NT2/D1 (cell line): ENCODE measurements around the gene WDR82.

Source experiments
- DNase-seq: peaks from one replicate; pipeline ENCODE4 v3.0.0-alpha.2; 2011; ENCODE audit warnings: low read depth, low spot score
- H3K27me3 ChIP-seq: 2 replicates; pipeline ENCODE4 v1.6.0; 2011; ENCODE audit warnings: mild to moderate bottlenecking; ENCODE audit not compliant: insufficient read length, insufficient read depth
- H3K36me3 ChIP-seq: 2 replicates; pipeline ENCODE4 v1.6.1; 2011; ENCODE audit warnings: mild to moderate bottlenecking, low read length, mixed read lengths; ENCODE audit not compliant: insufficient read depth, insufficient read length
- H3K4me1 ChIP-seq: 2 replicates; pipeline ENCODE4 v1.5.1; 2011; ENCODE audit not compliant: insufficient read depth, insufficient read length
- H3K4me3 ChIP-seq: 2 replicates; pipeline ENCODE4 v1.5.1; 2011; ENCODE audit warnings: low read depth; ENCODE audit not compliant: insufficient read length
- H3K9ac ChIP-seq: 2 replicates; pipeline ENCODE4 v1.6.0; 2011; ENCODE audit warnings: low read depth; ENCODE audit not compliant: insufficient read length
- H3K9me3 ChIP-seq: 2 replicates; pipeline ENCODE4 v1.5.1; 2011; ENCODE audit warnings: mild to moderate bottlenecking, low read length; ENCODE audit not compliant: insufficient read depth
- SUZ12 ChIP-seq: IDR thresholded peaks from 2 replicates; pipeline ENCODE4 v1.6.1; 2011; ENCODE audit not compliant: insufficient read length, insufficient read depth; ENCODE audit errors: extremely low read depth
- YY1 ChIP-seq: IDR thresholded peaks from 2 replicates; pipeline ENCODE4 v1.6.1; 2011; ENCODE audit not compliant: insufficient read length, insufficient read depth
- ZNF274 ChIP-seq: IDR thresholded peaks from 2 replicates; pipeline ENCODE4 v1.6.1; 2011; ENCODE audit warnings: mild to moderate bottlenecking, low read depth, low read length

The WDR82 gene

DNA sequence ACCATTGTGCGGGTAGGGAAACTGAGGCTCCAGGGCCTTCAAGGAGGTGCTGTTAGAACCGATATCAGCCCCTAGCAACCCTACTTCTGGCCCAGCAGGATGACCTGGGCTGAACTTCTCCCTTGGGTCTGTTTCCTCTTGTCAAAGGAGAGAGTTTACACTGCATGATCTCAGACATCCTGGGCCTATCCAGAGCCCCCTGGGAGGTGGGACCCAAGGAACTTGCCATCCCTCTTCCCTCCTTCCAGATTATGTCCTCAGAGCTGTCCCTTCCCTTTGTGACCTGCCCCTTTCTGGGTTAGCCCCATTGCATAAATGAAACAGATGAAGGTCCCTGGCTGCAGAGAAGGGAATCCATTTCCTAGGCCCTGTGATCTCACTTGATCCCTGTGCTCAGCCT, 25.4 kb upstream of the WDR82 start:
- H3K4me3 ChIP-seq, result no peak overlapping the region
- H3K4me1 ChIP-seq, result peaks cover 17% of the 10 kb centered on the region
- TF ChIP-seq ZNF274 (no peak), YY1 (no peak), SUZ12 (no peak)
- H3K36me3 ChIP-seq, result no peaks in the 10 kb centered on the region
- no peaks in the 10 kb centered on the region for H3K27me3 ChIP-seq
- no peak for DNase-seq
- no peaks in the 10 kb centered on the region for H3K9me3 ChIP-seq
- no peak overlapping the region for H3K9ac ChIP-seq

GRCh38 chr3:52302426-52303145, 24.1 kb upstream of the WDR82 start:
- DNase-seq, result no peak
- Histone ChIP-seq H3K36me3 (no peaks in the 10 kb centered on the region), H3K9ac (no peak overlapping the region), H3K4me1 (peaks cover 25% of the 10 kb centered on the region), H3K4me3 (no peak overlapping the region), H3K9me3 (no peaks in the 10 kb centered on the region), H3K27me3 (no peaks in the 10 kb centered on the region)
- TF ChIP-seq ZNF274 (no peak), YY1 (no peak), SUZ12 (no peak)

DNA sequence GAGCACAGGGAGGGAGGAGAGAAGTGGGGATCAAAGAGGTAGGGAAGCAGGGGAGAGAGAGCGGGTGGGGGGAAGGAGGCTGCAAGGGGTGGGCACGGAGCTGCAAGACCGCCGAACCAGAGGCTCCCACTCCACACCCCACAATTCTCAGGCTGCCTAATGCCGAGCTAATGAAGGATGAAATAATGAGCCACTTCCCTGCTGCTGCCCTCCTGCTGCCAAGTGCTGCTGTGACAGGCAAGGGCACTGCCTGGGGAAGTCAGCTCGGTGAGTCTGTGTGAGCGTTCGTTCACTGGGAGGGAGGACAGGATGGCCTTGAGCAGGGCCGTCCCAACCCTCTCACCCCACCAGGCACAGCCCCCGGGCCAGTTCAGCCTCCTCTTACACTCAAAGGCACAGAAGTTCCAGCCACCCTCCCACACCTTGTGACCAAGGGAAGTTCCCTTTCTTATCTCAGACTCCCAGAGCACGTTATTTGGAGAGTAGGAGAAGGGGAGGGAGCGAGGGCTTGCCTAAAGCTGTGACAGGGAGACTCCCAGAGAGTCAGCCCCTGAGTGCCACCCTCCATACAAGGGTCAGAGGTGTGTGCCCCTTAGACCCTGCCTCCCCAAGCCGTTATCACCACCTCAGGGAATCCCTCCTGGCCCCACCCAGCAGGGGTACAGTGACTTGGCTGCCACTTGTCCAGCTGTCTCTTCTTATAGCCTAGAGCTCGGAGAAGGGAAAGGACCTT, 21.6 kb upstream of the WDR82 start:
- no peak for DNase-seq
- TF ChIP-seq YY1 (no peak), SUZ12 (no peak), ZNF274 (no peak)
- Histone ChIP-seq H3K27me3 (no peaks in the 10 kb centered on the region), H3K9me3 (no peaks in the 10 kb centered on the region), H3K4me1 (peaks cover 25% of the 10 kb centered on the region), H3K4me3 (peak overlapping the region; percentile 13), H3K36me3 (no peaks in the 10 kb centered on the region), H3K9ac (peak overlapping the region; percentile 62)

GRCh38 chr3:52299247-52299878, 20.9 kb upstream of the WDR82 start:
- H3K9ac ChIP-seq, result peak overlapping the region; percentile 62
- H3K4me1 ChIP-seq, result peaks cover 25% of the 10 kb centered on the region
- no peaks in the 10 kb centered on the region for H3K9me3 ChIP-seq
- TF ChIP-seq ZNF274 (no peak), SUZ12 (no peak), YY1 (no peak)
- no peaks in the 10 kb centered on the region for H3K36me3 ChIP-seq
- DNase-seq, result no peak
- peak overlapping the region; percentile 13 for H3K4me3 ChIP-seq
- H3K27me3 ChIP-seq, result no peaks in the 10 kb centered on the region

DNA sequence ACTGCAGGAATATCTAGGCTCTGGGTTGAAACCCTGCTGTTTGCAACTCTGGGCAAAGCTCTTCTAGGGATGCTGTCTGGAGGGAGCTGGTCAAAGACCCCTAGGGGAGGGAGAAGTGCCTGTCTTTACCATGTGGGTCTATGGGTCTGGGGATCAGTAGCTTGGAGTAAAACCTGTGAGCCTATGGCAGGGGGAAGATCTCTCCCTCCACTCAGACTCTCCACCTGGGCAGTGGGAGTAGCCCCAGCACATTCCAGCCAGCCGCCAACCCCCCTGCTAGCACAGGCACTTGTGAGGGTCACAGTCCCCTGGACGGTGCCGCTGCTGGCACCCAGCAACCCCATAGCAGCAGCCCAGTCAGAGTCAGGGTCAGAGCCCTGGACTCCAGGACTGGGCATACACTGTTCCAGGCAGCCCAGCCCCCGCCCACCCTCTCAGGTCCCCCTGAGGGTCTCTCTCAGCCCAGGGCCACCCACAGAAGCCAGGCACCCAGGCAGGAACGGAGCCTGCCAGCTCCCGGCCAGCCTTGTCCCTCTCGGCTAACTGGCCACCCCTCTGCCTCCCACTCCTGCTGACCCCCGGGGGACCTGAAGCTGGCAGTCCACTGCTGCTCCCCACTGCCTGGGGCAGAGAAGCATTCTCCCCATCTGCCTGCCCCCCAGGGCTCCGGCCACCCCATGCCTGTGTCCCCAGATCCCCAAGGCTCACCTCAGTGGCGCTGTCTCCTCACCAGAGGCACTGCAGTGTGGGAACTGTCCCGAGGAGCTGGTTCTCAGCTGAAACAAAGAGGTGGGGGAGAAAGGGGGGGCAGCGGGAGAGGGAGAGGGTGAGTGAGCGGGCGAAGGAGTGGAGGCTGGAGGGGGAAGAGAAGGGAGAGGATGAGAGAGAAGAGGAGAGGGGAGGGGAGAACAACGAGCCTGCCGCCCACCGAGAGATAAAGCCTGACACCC, 20.0 kb upstream of the WDR82 start:
- DNase-seq, result no peak
- Histone ChIP-seq H3K36me3 (peaks cover 5% of the 10 kb centered on the region), H3K27me3 (no peaks in the 10 kb centered on the region), H3K9ac (peak overlapping the region; percentile 70), H3K9me3 (no peaks in the 10 kb centered on the region), H3K4me3 (no peak overlapping the region), H3K4me1 (peaks cover 25% of the 10 kb centered on the region)
- no peak for TF ChIP-seq YY1
- no peak for TF ChIP-seq SUZ12
- TF ChIP-seq ZNF274, result no peak

GRCh38 chr3:52297242-52298148, 19.0 kb upstream of the WDR82 start:
- Histone ChIP-seq H3K4me1 (peaks cover 25% of the 10 kb centered on the region), H3K4me3 (no peak overlapping the region), H3K9ac (no peak overlapping the region), H3K27me3 (no peaks in the 10 kb centered on the region), H3K9me3 (no peaks in the 10 kb centered on the region), H3K36me3 (peaks cover 14% of the 10 kb centered on the region)
- TF ChIP-seq ZNF274, result no peak
- no peak for TF ChIP-seq SUZ12
- TF ChIP-seq YY1, result no peak
- DNase-seq, result no peak
